Fibroblast of the aortic adventitia (primary cell): ENCODE measurements around the gene PLPP1. TPM values are rescaled to one million over a fixed set of nuclear protein-coding genes. Genes with fewer than 3 reads are reported as not detected.

Experiments used
- DNase-seq: peaks from one replicate; pipeline ENCODE4 v3.0.0-alpha.2; 2010; ENCODE audit warnings: low read depth
- H3K4me3 ChIP-seq: 2 replicates; pipeline ENCODE4 v1.5.1; 2011; ENCODE audit warnings: low read depth, mild to moderate bottlenecking, control low read depth, low read length, moderate library complexity
- CTCF ChIP-seq: IDR thresholded peaks from 2 replicates; pipeline ENCODE4 v1.5.1; 2011; ENCODE audit warnings: mild to moderate bottlenecking, low read length, control low read depth, inconsistent platforms; ENCODE audit not compliant: insufficient read depth
- total RNA-seq: library from RNA; depleted of rRNA; stranded (reverse); fragments of >200 nt; gene quantifications from 2 replicates; pipeline ENCODE4 v1.2.3, GENCODE V29; 2012; ENCODE audit warnings: low replicate concordance

The PLPP1 gene
- total RNA-seq, 1 donor: 71.8 TPM

- DNase-seq: no peak
- no peak for TF ChIP-seq CTCF
- no peak overlapping the region for H3K4me3 ChIP-seq
Measured at GRCh38 chr5:55459572-55459971, 75.2 kb downstream of the PLPP1 start.

GRCh38 chr5:55456216-55456895 is 78.4 kb downstream of the PLPP1 start:
- DNase-seq: peak; percentile 36
- no peak overlapping the region for H3K4me3 ChIP-seq
- TF ChIP-seq CTCF: no peak

GRCh38 chr5:55454282-55454681 is 80.5 kb downstream of the PLPP1 start:
- no peak overlapping the region for H3K4me3 ChIP-seq
- no peak for DNase-seq
- TF ChIP-seq CTCF: no peak

- TF ChIP-seq CTCF: no peak
- no peak for DNase-seq
- H3K4me3 ChIP-seq: no peak overlapping the region
Measured at GRCh38 chr5:55453211-55453610, 81.6 kb downstream of the PLPP1 start.

- no peak for TF ChIP-seq CTCF
- no peak overlapping the region for H3K4me3 ChIP-seq
- no peak for DNase-seq
Measured at GRCh38 chr5:55451976-55452375, 82.8 kb downstream of the PLPP1 start.

GRCh38 chr5:55450050-55450765 is 84.6 kb downstream of the PLPP1 start:
- TF ChIP-seq CTCF: no peak
- peak; percentile 21 for DNase-seq
- H3K4me3 ChIP-seq: no peak overlapping the region
